NCI-H2081 treated with DMSO at 0.1 percent for 48 hours (cell line): ENCODE data around the gene MYOF.
"Not testable (repeated sequence)": the region's sequence is repeated elsewhere in the genome, so short reads cannot be mapped to it uniquely, and the experiment has no call there.

Source experiments
- DNase-seq: peaks from one replicate; lab custom pipeline; 2025; lab: John Stamatoyannopoulos, UW

MYOF gene

GRCh38 chr10:93293999-93294398, 188.1 kb downstream of the MYOF start:
- no peak for DNase-seq

GRCh38 chr10:93290661-93291354, 191.3 kb downstream of the MYOF start:
- no peak for DNase-seq

- no peak for DNase-seq
These were observed 193.2 kb downstream of the MYOF start for GRCh38 chr10:93288679-93289634.

- DNase-seq, result no peak
These were observed 194.4 kb downstream of the MYOF start for GRCh38 chr10:93287775-93288174.

- DNase-seq, result not testable (repeated sequence)
These were observed 197.9 kb downstream of the MYOF start for GRCh38 chr10:93284246-93284645.

- DNase-seq, result no peak
These were observed 200.8 kb downstream of the MYOF start for GRCh38 chr10:93281367-93281720.

GRCh38 chr10:93280699-93281366, 201.3 kb downstream of the MYOF start:
- DNase-seq, result no peak

GRCh38 chr10:93280121-93280698, 201.9 kb downstream of the MYOF start:
- no peak for DNase-seq

GRCh38 chr10:93277360-93277759, 204.8 kb downstream of the MYOF start:
- DNase-seq, result no peak

GRCh38 chr10:93274419-93274818, 207.7 kb downstream of the MYOF start:
- no peak for DNase-seq

GRCh38 chr10:93272884-93273675, 209.1 kb downstream of the MYOF start:
- no peak for DNase-seq

- no peak for DNase-seq
These were observed 210.8 kb downstream of the MYOF start for GRCh38 chr10:93271347-93271746.

GRCh38 chr10:93269281-93269680, 212.9 kb downstream of the MYOF start:
- no peak for DNase-seq

GRCh38 chr10:93268021-93268420, 214.1 kb downstream of the MYOF start:
- no peak for DNase-seq

- no peak for DNase-seq
These were observed 214.6 kb downstream of the MYOF start for GRCh38 chr10:93267521-93267920.

- no peak for DNase-seq
These were observed 215.3 kb downstream of the MYOF start for GRCh38 chr10:93266858-93267257.

- DNase-seq, result no peak
These were observed 220.0 kb downstream of the MYOF start for GRCh38 chr10:93261961-93262610.

GRCh38 chr10:93261089-93261488, 221.0 kb downstream of the MYOF start:
- DNase-seq, result no peak

GRCh38 chr10:93259126-93259525, 223.0 kb downstream of the MYOF start:
- DNase-seq, result no peak
